Common myeloid progenitor, CD34-positive (primary cell): ENCODE measurements around the gene GPR35.

Experiments
- CTCF ChIA-PET: fragments of 350-600 bp; sonication (Branson Sonifier 250); formaldehyde crosslinking; loops from one replicate; lab custom pipeline; 2021; ENCODE audit warnings: antibody characterized with exemption; lab: Charles Lee
- POLR2A ChIA-PET: fragments of 350-600 bp; sonication (Branson Sonifier 250); formaldehyde crosslinking; loops from one replicate; lab custom pipeline; 2021; ENCODE audit warnings: antibody characterized with exemption; lab: Charles Lee
- DNase-seq, 3 donors: peaks; one replicate each; pipeline versions ENCODE4 v3.0.0 to v3.0.0-alpha.2; 2013
- H3K27ac ChIP-seq, 2 experiments: 1 replicate in 1 of 2; 2 replicates in 1 of 2; pipeline ENCODE4 v1.7.0; 2013; ENCODE audit warnings: inconsistent platforms in 2 of 2, low read length in 2 of 2, mild to moderate bottlenecking in 2 of 2, low read depth in 1 of 2, moderate library complexity in 1 of 2; ENCODE audit not compliant: severe bottlenecking in 2 of 2, insufficient read depth in 1 of 2, poor library complexity in 1 of 2
- H3K27me3 ChIP-seq, 5 experiments: replicated peaks in 2 of 5; 1 replicate in 3 of 5; 2 replicates in 2 of 5; pipeline versions ENCODE4 v1.6.1 to v1.7.0; 2013; ENCODE audit warnings: low read length in 4 of 5, mild to moderate bottlenecking in 2 of 5, moderate library complexity in 2 of 5, inconsistent platforms in 1 of 5; ENCODE audit not compliant: insufficient read depth in 5 of 5, control insufficient read depth in 4 of 5
- H3K36me3 ChIP-seq, 4 experiments: 1 replicate in 2 of 4; 2 replicates in 2 of 4; pipeline versions ENCODE4 v1.6.1 to v1.7.0; 2013; ENCODE audit warnings: low read length in 3 of 4, control low read depth in 1 of 4, mild to moderate bottlenecking in 1 of 4; ENCODE audit not compliant: control insufficient read depth in 4 of 4, insufficient read depth in 4 of 4
- H3K4me1 ChIP-seq, 4 experiments: 1 replicate in 3 of 4; 2 replicates in 1 of 4; pipeline versions ENCODE4 v1.6.1 to v1.7.1; 2013; ENCODE audit warnings: low read length in 3 of 4, mild to moderate bottlenecking in 3 of 4, control low read depth in 1 of 4, inconsistent platforms in 1 of 4, moderate library complexity in 1 of 4; ENCODE audit not compliant: control insufficient read depth in 4 of 4, insufficient read depth in 4 of 4; ENCODE audit errors: control extremely low read depth in 1 of 4
- H3K4me3 ChIP-seq, 7 experiments: 1 replicate in 4 of 7; 2 replicates in 3 of 7; pipeline versions ENCODE4 v1.5.1 to v1.7.0; 2013; ENCODE audit warnings: mild to moderate bottlenecking in 7 of 7, low read length in 6 of 7, moderate library complexity in 6 of 7, inconsistent platforms in 2 of 7, low read depth in 2 of 7, control low read depth in 1 of 7; ENCODE audit not compliant: insufficient read depth in 4 of 7, control insufficient read depth in 1 of 7; ENCODE audit errors: extremely low read depth in 1 of 7
- H3K9me3 ChIP-seq, 5 experiments: 1 replicate in 4 of 5; 2 replicates in 1 of 5; pipeline versions ENCODE4 v1.6.1 to v1.7.1; 2013; ENCODE audit warnings: low read length in 4 of 5, mild to moderate bottlenecking in 2 of 5, inconsistent platforms in 1 of 5, low read depth in 1 of 5, moderate library complexity in 1 of 5; ENCODE audit not compliant: control insufficient read depth in 4 of 5, insufficient read depth in 2 of 5; ENCODE audit errors: control extremely low read depth in 1 of 5
- WGBS: methylation state at CpG from one replicate; pipeline ENCODE4 v1.1.5; 2013; ENCODE audit not compliant: insufficient coverage; 5-methylcytosine and 5-hydroxymethylcytosine counted together

Gene GPR35

GRCh38 chr2:240585101-240585500 lies 40.2 kb upstream of the GPR35 start:
- DNase-seq, result no peak
- H3K4me3 ChIP-seq, result peak overlapping the region in 5 of 7 experiments; percentile 86 to 97 (median 91)
- H3K36me3 ChIP-seq, result peaks cover 5 to 14% (median 10%) of the 10 kb centered on the region in 4 experiments
- CTCF ChIA-PET, result interaction anchor here (1.0 to 4.0 kb wide), 7 partner anchors 9 to 71 kb away, joined by 3 to 20 read pairs (median 6); no protein-coding TSS in a partner anchor
- WGBS, result 88% methylated on average over 6 of the region's 6 CpGs
- no peaks in the 10 kb centered on the region for H3K27me3 ChIP-seq
- H3K27ac ChIP-seq, result peak overlapping the region in 1 of 2 experiments; percentile 84
- H3K4me1 ChIP-seq, result peaks cover 2 to 34% (median 32%) of the 10 kb centered on the region in 4 experiments
- H3K9me3 ChIP-seq, result peaks cover 0 to 4% (median 0%) of the 10 kb centered on the region in 5 experiments
- POLR2A ChIA-PET, result interaction anchor here (1.6 to 3.6 kb wide), 2 partner anchors 18 to 24 kb away, joined by 16 to 39 read pairs; partner anchors contain the start of genes DUSP28 and RNPEPL1

DNA sequence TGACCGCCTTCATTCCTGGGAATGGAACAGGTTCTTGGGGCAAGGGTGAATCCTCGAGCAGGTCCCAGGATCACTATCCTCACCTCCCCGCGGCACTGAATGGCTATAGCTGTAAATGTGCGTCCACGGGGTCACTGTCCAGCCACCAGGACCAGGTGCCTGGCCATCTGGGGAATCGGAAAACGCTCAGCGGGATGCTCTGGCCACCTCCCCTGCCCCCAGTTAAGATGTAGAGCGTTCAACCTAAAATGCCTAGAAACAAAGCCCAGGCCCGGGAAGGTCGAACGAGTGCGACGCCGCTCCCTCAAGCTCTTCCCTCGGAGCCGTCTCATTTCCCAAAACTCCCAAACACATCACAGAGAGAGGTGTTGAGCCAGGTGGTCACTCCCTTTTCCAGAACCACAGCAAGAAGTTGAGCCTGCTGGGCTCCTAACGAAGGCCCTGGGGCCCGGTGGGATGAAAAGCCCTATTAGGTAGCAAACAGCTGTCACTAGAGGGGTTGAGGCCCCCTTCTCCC lies 39.5 kb upstream of the GPR35 start:
- Histone ChIP-seq H3K4me1 (peaks cover 2 to 34% (median 32%) of the 10 kb centered on the region in 4 experiments), H3K4me3 (peak overlapping the region; percentile 43 to 97 (median 90)), H3K27me3 (no peaks in the 10 kb centered on the region), H3K27ac (peak overlapping the region; percentile 58 to 84), H3K9me3 (peaks cover 0 to 4% (median 0%) of the 10 kb centered on the region in 5 experiments), H3K36me3 (peaks cover 5 to 19% (median 15%) of the 10 kb centered on the region in 4 experiments)
- WGBS, result 9% methylated on average over 12 of the region's 20 CpGs
- ChIA-PET POLR2A (interaction anchor here (0.6 to 3.6 kb wide), 6 partner anchors 14 to 40 kb away, joined by 3 to 39 read pairs (median 4); partner anchors contain the start of genes DUSP28, GPR35 and RNPEPL1), CTCF (interaction anchor here (0.7 to 4.0 kb wide), 10 partner anchors 9 to 255 kb away, joined by 3 to 20 read pairs (median 3); partner anchors contain the start of gene ANKMY1)
- DNase-seq, result no peak

- Histone ChIP-seq H3K4me1 (peaks cover 2 to 34% (median 32%) of the 10 kb centered on the region in 4 experiments), H3K4me3 (peak within 1 kb of the TSS; percentile 68 to 97 (median 90)), H3K36me3 (peaks cover 5 to 25% (median 20%) of the 10 kb centered on the region in 4 experiments), H3K9me3 (peaks cover 0 to 2% (median 0%) of the 10 kb centered on the region in 5 experiments), H3K27ac (peak within 1 kb of the TSS; percentile 58 to 84), H3K27me3 (no peaks in the 10 kb centered on the region)
- DNase-seq, result peak; percentile 91 to 95 (median 95)
- 0% methylated on average over 79 of the region's 88 CpGs for WGBS
- ChIA-PET POLR2A (interaction anchor here (0.6 to 3.6 kb wide), 7 partner anchors 15 to 39 kb away, joined by 3 to 39 read pairs (median 4); partner anchors contain the start of genes DUSP28, GPR35 and RNPEPL1), CTCF (interaction anchor here (0.7 to 4.0 kb wide), 17 partner anchors 8 to 254 kb away, joined by 3 to 20 read pairs (median 3); partner anchors contain the start of gene ANKMY1)
Observed at GRCh38 chr2:240586198-240586918, 38.9 kb upstream of the GPR35 start, which contains the start of gene CAPN10. TSS of gene CAPN10 (plus strand) at chr2:240586734. CDS start at chr2:240586912, 178 bp downstream.

GRCh38 chr2:240586919-240587800 lies 38.1 kb upstream of the GPR35 start:
- Histone ChIP-seq H3K27me3 (no peaks in the 10 kb centered on the region), H3K27ac (peak overlapping the region in 1 of 2 experiments; percentile 84), H3K9me3 (no peaks in the 10 kb centered on the region), H3K36me3 (peaks cover 5 to 33% (median 27%) of the 10 kb centered on the region in 4 experiments), H3K4me3 (peak overlapping the region; percentile 68 to 97 (median 90)), H3K4me1 (peaks cover 2 to 34% (median 32%) of the 10 kb centered on the region in 4 experiments)
- POLR2A ChIA-PET, result interaction anchor here (0.7 to 3.6 kb wide), 8 partner anchors 16 to 38 kb away, joined by 3 to 39 read pairs (median 3); partner anchors contain the start of genes DUSP28, GPR35 and RNPEPL1
- DNase-seq, result peak in 2 of 3 donors; percentile 55 to 58
- CTCF ChIA-PET, result interaction anchor here (0.8 to 4.0 kb wide), 16 partner anchors 12 to 146 kb away, joined by 3 to 20 read pairs (median 4); partner anchors contain the start of gene ANKMY1
- WGBS, result 7% methylated on average over 48 of the region's 62 CpGs

GRCh38 chr2:240588006-240588655 lies 37.1 kb upstream of the GPR35 start:
- Histone ChIP-seq H3K4me1 (peaks cover 2 to 34% (median 32%) of the 10 kb centered on the region in 4 experiments), H3K4me3 (peak overlapping the region in 3 of 7 experiments; percentile 86 to 97 (median 95)), H3K27ac (no peak overlapping the region), H3K9me3 (no peaks in the 10 kb centered on the region), H3K36me3 (peaks cover 5 to 35% (median 28%) of the 10 kb centered on the region in 4 experiments), H3K27me3 (no peaks in the 10 kb centered on the region)
- ChIA-PET POLR2A (interaction anchor here (1.2 to 3.6 kb wide), 3 partner anchors 21 to 35 kb away, joined by 3 to 39 read pairs (median 3); partner anchors contain the start of gene RNPEPL1), CTCF (interaction anchor here (0.6 to 2.8 kb wide), 13 partner anchors 15 to 143 kb away, joined by 3 to 16 read pairs (median 4); no protein-coding TSS in a partner anchor)
- WGBS, result 92% methylated on average over 10 of the region's 10 CpGs
- no peak for DNase-seq
